DOHH2 (cell line): ENCODE results near the gene SRPK2.

ENCODE experiments used
- EZH2phosphoT487 ChIP-seq: fragments of 200-600 bp; sonication (generic); IDR thresholded peaks from 2 replicates; pipeline ENCODE4 v1.6.1; 2017; ENCODE audit warnings: borderline replicate concordance, mild to moderate bottlenecking, antibody characterized with exemption, low read length, moderate library complexity, mixed read lengths
- TF ChIP-seq, protein P1 (sequence below): fragments of 200-600 bp; sonication (generic); IDR thresholded peaks from one replicate; pipeline ENCODE4 v1.5.1; 2014; ENCODE audit warnings: antibody characterized with exemption, mild to moderate bottlenecking, low read depth, low read length; ENCODE audit not compliant: poor library complexity, severe bottlenecking

DNA sequence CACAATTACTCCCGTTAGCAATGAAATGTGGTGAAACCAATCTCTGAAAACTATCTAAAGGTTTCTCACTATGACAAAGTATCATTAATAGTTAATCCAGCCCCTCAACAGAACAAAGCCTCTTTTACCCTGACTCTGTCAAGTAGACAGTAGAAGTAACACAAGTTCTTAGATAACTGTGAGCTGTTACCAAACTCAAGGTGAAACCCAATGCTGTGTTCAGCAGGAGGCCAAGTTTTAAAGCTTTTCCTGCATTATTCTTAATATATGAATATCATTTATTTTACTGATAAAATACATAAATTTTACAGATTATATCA, 109.1 kb downstream of the SRPK2 start:
- TF ChIP-seq, protein P1, sequence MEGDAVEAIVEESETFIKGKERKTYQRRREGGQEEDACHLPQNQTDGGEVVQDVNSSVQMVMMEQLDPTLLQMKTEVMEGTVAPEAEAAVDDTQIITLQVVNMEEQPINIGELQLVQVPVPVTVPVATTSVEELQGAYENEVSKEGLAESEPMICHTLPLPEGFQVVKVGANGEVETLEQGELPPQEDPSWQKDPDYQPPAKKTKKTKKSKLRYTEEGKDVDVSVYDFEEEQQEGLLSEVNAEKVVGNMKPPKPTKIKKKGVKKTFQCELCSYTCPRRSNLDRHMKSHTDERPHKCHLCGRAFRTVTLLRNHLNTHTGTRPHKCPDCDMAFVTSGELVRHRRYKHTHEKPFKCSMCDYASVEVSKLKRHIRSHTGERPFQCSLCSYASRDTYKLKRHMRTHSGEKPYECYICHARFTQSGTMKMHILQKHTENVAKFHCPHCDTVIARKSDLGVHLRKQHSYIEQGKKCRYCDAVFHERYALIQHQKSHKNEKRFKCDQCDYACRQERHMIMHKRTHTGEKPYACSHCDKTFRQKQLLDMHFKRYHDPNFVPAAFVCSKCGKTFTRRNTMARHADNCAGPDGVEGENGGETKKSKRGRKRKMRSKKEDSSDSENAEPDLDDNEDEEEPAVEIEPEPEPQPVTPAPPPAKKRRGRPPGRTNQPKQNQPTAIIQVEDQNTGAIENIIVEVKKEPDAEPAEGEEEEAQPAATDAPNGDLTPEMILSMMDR: no peak
- no peak for TF ChIP-seq EZH2phosphoT487
